ENCODE results near the gene SLC39A5. TPM values are rescaled to one million over a fixed set of nuclear protein-coding genes. Genes with fewer than 3 reads are reported as not detected.
A peak's percentile ranks its signal among the peaks of the same experiment; 100 is the strongest.

The SLC39A5 gene
- total and polyA plus RNA-seq, 2 experiments from 2014 or later = 167 to 179 TPM

DNA sequence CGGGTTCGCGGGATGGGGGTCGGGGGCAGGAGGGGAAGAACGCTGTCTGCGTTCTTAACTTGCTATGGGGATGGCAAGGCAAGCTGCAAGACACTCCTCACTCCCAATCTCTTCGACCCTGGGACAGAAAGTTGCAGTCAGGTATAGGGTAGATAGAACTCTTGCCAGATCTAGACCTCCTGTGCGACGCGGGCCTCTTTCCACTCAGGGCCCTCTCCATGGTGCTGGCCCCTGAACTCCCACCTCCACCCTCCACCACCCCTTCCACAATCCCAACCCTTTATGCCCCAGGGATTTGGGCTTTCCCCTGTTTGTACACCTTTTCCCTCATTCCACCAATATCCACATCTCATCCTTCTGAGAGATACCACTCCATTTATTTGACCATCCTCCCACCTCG lies 4.9 kb upstream of the SLC39A5 start:
- no peaks in the 10 kb centered on the region for H3K27me3 ChIP-seq
- no peaks in the 10 kb centered on the region for H3K9me2 ChIP-seq (replicated peaks; ENCODE audit: insufficient read depth)
- WGBS (ENCODE audit: low lambda C conversion rate, missing lambda C conversion rate) = 89% methylated on average over 11 of the region's 11 CpGs
- no peaks in the 10 kb centered on the region for H4K20me1 ChIP-seq (ENCODE audit: insufficient read depth, poor library complexity, severe bottlenecking)
- H3K9me3 ChIP-seq (ENCODE audit: low read depth) = no peaks in the 10 kb centered on the region
- H3K79me2 ChIP-seq = peaks cover 12% of the 10 kb centered on the region
- H3K4me2 ChIP-seq = peak overlapping the region; percentile 81
- H3K36me3 ChIP-seq (replicated peaks; ENCODE audit: insufficient read depth, low read depth) = no peaks in the 10 kb centered on the region
- H3K4me3 ChIP-seq = peak overlapping the region; percentile 64
- H2AFZ ChIP-seq = no peak overlapping the region
- TF ChIP-seq EZH2phosphoT487 (IDR thresholded peaks at IDR 0.05; ENCODE audit: low read depth, severe bottlenecking, unreplicated experiment) (no peak), EZH2 (IDR thresholded peaks at IDR 0.05; ENCODE audit: borderline replicate concordance) (no peak)
- TF ChIP-seq, protein P1, sequence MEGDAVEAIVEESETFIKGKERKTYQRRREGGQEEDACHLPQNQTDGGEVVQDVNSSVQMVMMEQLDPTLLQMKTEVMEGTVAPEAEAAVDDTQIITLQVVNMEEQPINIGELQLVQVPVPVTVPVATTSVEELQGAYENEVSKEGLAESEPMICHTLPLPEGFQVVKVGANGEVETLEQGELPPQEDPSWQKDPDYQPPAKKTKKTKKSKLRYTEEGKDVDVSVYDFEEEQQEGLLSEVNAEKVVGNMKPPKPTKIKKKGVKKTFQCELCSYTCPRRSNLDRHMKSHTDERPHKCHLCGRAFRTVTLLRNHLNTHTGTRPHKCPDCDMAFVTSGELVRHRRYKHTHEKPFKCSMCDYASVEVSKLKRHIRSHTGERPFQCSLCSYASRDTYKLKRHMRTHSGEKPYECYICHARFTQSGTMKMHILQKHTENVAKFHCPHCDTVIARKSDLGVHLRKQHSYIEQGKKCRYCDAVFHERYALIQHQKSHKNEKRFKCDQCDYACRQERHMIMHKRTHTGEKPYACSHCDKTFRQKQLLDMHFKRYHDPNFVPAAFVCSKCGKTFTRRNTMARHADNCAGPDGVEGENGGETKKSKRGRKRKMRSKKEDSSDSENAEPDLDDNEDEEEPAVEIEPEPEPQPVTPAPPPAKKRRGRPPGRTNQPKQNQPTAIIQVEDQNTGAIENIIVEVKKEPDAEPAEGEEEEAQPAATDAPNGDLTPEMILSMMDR (IDR thresholded peaks at IDR 0.05; ENCODE audit: poor library complexity) = no peak
- peaks cover 19% of the 10 kb centered on the region for H3K4me1 ChIP-seq (ENCODE audit: insufficient read depth)
- no peak overlapping the region for H3K27ac ChIP-seq
- DNase-seq (ENCODE audit: low spot score) = no peak

DNA sequence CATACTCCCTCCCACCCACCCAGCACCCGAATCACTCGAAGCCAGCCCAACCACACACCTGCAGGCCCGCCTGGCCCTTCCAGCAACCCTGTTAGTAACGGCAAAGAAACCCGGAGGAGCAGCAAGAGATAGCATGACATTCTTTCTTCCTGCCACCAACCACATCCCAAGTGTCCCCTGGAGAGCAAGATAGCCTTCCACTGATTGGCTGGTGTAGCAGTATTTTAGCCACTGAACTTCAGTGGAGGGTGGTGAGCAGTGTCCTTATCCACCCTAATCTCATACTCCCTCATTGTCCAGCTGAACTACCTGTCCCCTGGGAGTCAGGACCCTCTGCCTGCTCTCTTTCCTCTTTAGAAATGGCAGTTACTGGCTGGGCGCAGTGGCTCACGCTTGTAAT lies 769 bp upstream of the SLC39A5 start:
- no peak overlapping the region for H2AFZ ChIP-seq
- H3K9me3 ChIP-seq (ENCODE audit: low read depth) = no peaks in the 10 kb centered on the region
- no peak for DNase-seq (ENCODE audit: low spot score)
- H3K9me2 ChIP-seq (replicated peaks; ENCODE audit: insufficient read depth) = no peaks in the 10 kb centered on the region
- no peak overlapping the region for H3K4me3 ChIP-seq
- no peak overlapping the region for H3K4me2 ChIP-seq
- no peaks in the 10 kb centered on the region for H4K20me1 ChIP-seq (ENCODE audit: insufficient read depth, poor library complexity, severe bottlenecking)
- H3K79me2 ChIP-seq = peaks cover 23% of the 10 kb centered on the region
- WGBS (ENCODE audit: low lambda C conversion rate, missing lambda C conversion rate) = 90% methylated on average over 7 of the region's 7 CpGs
- H3K36me3 ChIP-seq (replicated peaks; ENCODE audit: insufficient read depth, low read depth) = no peaks in the 10 kb centered on the region
- no peaks in the 10 kb centered on the region for H3K27me3 ChIP-seq
- peaks cover 10% of the 10 kb centered on the region for H3K4me1 ChIP-seq (ENCODE audit: insufficient read depth)
- H3K27ac ChIP-seq = peak overlapping the region; percentile 98
- TF ChIP-seq, protein P1 (IDR thresholded peaks at IDR 0.05; ENCODE audit: poor library complexity) = no peak
- no peak for TF ChIP-seq EZH2phosphoT487 (IDR thresholded peaks at IDR 0.05; ENCODE audit: low read depth, severe bottlenecking, unreplicated experiment)
- no peak for TF ChIP-seq EZH2 (IDR thresholded peaks at IDR 0.05; ENCODE audit: borderline replicate concordance)

- H3K9me3 ChIP-seq (ENCODE audit: low read depth) = no peaks in the 10 kb centered on the region
- H3K27me3 ChIP-seq = no peaks in the 10 kb centered on the region
- H3K27ac ChIP-seq = peak overlapping the region; percentile 98
- no peaks in the 10 kb centered on the region for H4K20me1 ChIP-seq (ENCODE audit: insufficient read depth, poor library complexity, severe bottlenecking)
- DNase-seq (ENCODE audit: low spot score) = peak; percentile 88
- 58% methylated on average over 7 of the region's 8 CpGs for WGBS (ENCODE audit: low lambda C conversion rate, missing lambda C conversion rate)
- no peak overlapping the region for H3K4me3 ChIP-seq
- H3K79me2 ChIP-seq = peaks cover 21% of the 10 kb centered on the region
- H3K4me1 ChIP-seq (ENCODE audit: insufficient read depth) = peaks cover 7% of the 10 kb centered on the region
- no peaks in the 10 kb centered on the region for H3K36me3 ChIP-seq (replicated peaks; ENCODE audit: insufficient read depth, low read depth)
- H2AFZ ChIP-seq = no peak overlapping the region
- TF ChIP-seq, protein P1 (IDR thresholded peaks at IDR 0.05; ENCODE audit: poor library complexity) = no peak
- no peak for TF ChIP-seq EZH2phosphoT487 (IDR thresholded peaks at IDR 0.05; ENCODE audit: low read depth, severe bottlenecking, unreplicated experiment)
- no peak for TF ChIP-seq EZH2 (IDR thresholded peaks at IDR 0.05; ENCODE audit: borderline replicate concordance)
- no peaks in the 10 kb centered on the region for H3K9me2 ChIP-seq (replicated peaks; ENCODE audit: insufficient read depth)
- H3K4me2 ChIP-seq = peak overlapping the region; percentile 80
These were observed 757 bp downstream of the SLC39A5 start for GRCh38 chr12:56230432-56231183.
